ENCODE data around the gene CYB561D2. TPM values are rescaled to one million over a fixed set of nuclear protein-coding genes. Genes with fewer than 3 reads are reported as not detected.

Gene CYB561D2
- total and polyA plus RNA-seq, 2 of the 13 experiments (the other 11 are each of a cell fraction or from before 2014, with no cell fraction given) = 11.1 to 17.2 TPM

- TF ChIP-seq LCORL (IDR thresholded peaks at IDR 0.05) (no peak), LCORL (CRISPR knock-in tag; IDR thresholded peaks at IDR 0.05) (peak; percentile 77), E2F1 (CRISPR knock-in tag; IDR thresholded peaks at IDR 0.05) (peak; percentile 66), ZNF768 (CRISPR knock-in tag; IDR thresholded peaks at IDR 0.05) (peak; percentile 85), PHB2 (IDR thresholded peaks at IDR 0.05; ENCODE audit: partially characterized antibody) (no peak), ZBTB44 (CRISPR knock-in tag; IDR thresholded peaks at IDR 0.05) (no peak), NONO (IDR thresholded peaks at IDR 0.05) (no peak), NONO (CRISPR knock-in tag; conservative IDR thresholded peaks at IDR 0.05) (peak; percentile 62; the same call in 1 of the 2 replicates), ZNF737 (CRISPR knock-in tag; IDR thresholded peaks at IDR 0.05; ENCODE audit: borderline replicate concordance) (0 out of 2 replicates have a peak, but pooled peaks have one; percentile 63), CENPX (CRISPR knock-in tag; IDR thresholded peaks at IDR 0.05) (no peak), ZNF18 (CRISPR knock-in tag; IDR thresholded peaks at IDR 0.05; ENCODE audit: insufficient replicate concordance) (peak; percentile 92), BRCA1 (CRISPR knock-in tag; IDR thresholded peaks at IDR 0.05) (peak; percentile 83; the same call in 1 of the 2 replicates), TOPORS (CRISPR knock-in tag; IDR thresholded peaks at IDR 0.05) (peak; percentile 99), ZBTB26 (CRISPR knock-in tag; IDR thresholded peaks at IDR 0.05; ENCODE audit: borderline replicate concordance) (peak; percentile 89), PHF20 (CRISPR knock-in tag; IDR thresholded peaks at IDR 0.05) (peak; percentile 91), ZNF350 (CRISPR knock-in tag; IDR thresholded peaks at IDR 0.05; ENCODE audit: borderline replicate concordance, low read depth) (peak; percentile 98), SNRNP70 (IDR thresholded peaks at IDR 0.05; ENCODE audit: low read depth, low read length) (no peak), ZBTB39 (CRISPR knock-in tag; IDR thresholded peaks at IDR 0.05) (no peak; the same call in 1 of the 2 replicates), ZNF598 (CRISPR knock-in tag; IDR thresholded peaks at IDR 0.05; ENCODE audit: borderline replicate concordance) (peak; percentile 55; the same call in 1 of the 2 replicates), CCDC6 (CRISPR knock-in tag; IDR thresholded peaks at IDR 0.05) (no peak), ZNF333 (CRISPR knock-in tag; IDR thresholded peaks at IDR 0.05; ENCODE audit: borderline replicate concordance) (peak; percentile 96), ZNF776 (CRISPR knock-in tag; IDR thresholded peaks at IDR 0.05) (peak; percentile 97)
Measured at GRCh38 chr3:50350527-50351322, at the start of gene CYB561D2, which contains the start of gene NPRL2 (continued).
